Measurements from ENCODE around the gene ZC3H10.

DNA sequence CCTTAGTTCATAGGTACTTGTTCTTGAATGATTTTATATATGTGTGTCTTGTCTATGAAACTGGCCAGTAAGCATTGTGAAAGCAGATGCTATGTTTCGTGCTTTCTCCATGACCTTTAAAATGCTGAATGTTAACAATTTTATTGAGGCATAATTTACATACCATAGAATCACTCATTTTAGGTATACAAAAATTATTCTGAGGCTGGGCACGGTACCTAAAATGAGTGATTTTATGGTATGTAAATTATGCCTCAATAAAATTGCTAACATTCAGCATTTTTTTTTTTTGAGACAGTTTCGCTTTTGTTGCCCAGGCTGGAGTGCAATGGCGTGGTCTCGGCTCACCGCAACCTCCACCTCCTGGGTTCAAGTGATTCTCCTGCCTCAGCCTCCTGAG, 16.8 kb downstream of the ZC3H10 start:
- TF ChIP-seq POLR2A (IDR thresholded peaks at IDR 0.05; ENCODE audit: low read length) (no peak), GATA1 (IDR thresholded peaks at IDR 0.05; ENCODE audit: low read depth, low read length) (no peak)

All from erythroblast (primary cell).